Type B pancreatic cell (in vitro differentiated cells): Measurements from ENCODE around the gene ST7. TPM values are rescaled to one million over a fixed set of nuclear protein-coding genes. Genes with fewer than 3 reads are reported as not detected.

Source experiments
- DNase-seq: peaks from one replicate; pipeline ENCODE4 v3.0.0; 2021; ENCODE audit warnings: mixed read lengths; ENCODE audit not compliant: unreplicated experiment; ENCODE audit errors: extremely low spot score
- H3K27ac Mint-ChIP-seq: 2 replicates; pipeline ENCODE4 v1.8.0; 2021; ENCODE audit warnings: mild to moderate bottlenecking, mixed read lengths
- H3K27me3 Mint-ChIP-seq: 2 replicates; pipeline ENCODE4 v1.8.0; 2021; ENCODE audit warnings: mixed read lengths
- H3K36me3 Mint-ChIP-seq: 2 replicates; pipeline ENCODE4 v1.8.0; 2021; ENCODE audit warnings: mixed read lengths
- H3K4me1 Mint-ChIP-seq: one replicate; pipeline ENCODE4 v1.8.0; 2021; ENCODE audit warnings: mixed read lengths; ENCODE audit not compliant: unreplicated experiment
- H3K4me3 Mint-ChIP-seq: 2 replicates; pipeline ENCODE4 v1.8.0; 2021; ENCODE audit warnings: mild to moderate bottlenecking, mixed read lengths
- H3K9me3 Mint-ChIP-seq: 2 replicates; pipeline ENCODE4 v1.8.0; 2021; ENCODE audit warnings: mixed read lengths
- total RNA-seq: library from RNA; stranded (reverse); gene quantifications from 2 replicates; pipeline ENCODE4 v1.2.1, GENCODE V29; 2021; ENCODE audit warnings: low replicate concordance
- TF ChIP-seq, protein P1 (sequence below): fragments of 200-600 bp; sonication (generic); conservative IDR thresholded peaks from 2 replicates; pipeline ENCODE4 v1.5.0; 2021; ENCODE audit warnings: antibody characterized with exemption, mild to moderate bottlenecking

Gene ST7
- total RNA-seq, 1 donor from 2014 or later = 25.0 TPM

DNA sequence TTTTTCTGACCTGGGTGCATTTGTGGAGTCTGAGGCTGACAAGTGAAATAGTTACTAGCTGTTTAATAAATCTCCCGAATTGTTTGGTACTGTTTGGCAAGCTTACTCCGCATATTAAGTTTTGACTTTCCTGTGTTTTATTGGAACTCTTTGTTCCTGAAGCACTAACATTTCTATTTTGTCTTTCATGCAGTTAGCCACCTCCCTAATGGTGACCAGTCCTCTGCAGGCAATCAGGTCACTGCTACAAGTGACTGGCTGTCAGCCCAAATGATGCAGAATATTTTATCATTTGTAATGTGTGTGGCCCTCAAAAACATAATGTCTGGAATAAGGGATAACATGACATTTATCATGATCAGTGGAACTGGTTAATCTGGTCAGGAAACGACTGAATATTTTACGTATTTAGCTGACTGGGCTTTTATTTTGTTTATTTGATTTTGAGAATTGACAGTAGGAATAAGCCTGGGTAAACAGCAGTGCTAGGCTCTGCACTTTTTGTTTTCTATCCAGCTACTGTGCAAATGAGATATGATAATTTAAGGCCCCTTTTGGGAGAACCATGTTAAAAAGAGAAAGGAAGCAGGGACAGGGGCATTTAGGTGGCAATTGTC lies 82.9 kb downstream of the ST7 start:
- peak overlapping the region; percentile 3 for H3K27ac Mint-ChIP-seq
- peaks cover 12% of the 10 kb centered on the region for H3K4me1 Mint-ChIP-seq
- no peaks in the 10 kb centered on the region for H3K27me3 Mint-ChIP-seq
- TF ChIP-seq, protein P1, sequence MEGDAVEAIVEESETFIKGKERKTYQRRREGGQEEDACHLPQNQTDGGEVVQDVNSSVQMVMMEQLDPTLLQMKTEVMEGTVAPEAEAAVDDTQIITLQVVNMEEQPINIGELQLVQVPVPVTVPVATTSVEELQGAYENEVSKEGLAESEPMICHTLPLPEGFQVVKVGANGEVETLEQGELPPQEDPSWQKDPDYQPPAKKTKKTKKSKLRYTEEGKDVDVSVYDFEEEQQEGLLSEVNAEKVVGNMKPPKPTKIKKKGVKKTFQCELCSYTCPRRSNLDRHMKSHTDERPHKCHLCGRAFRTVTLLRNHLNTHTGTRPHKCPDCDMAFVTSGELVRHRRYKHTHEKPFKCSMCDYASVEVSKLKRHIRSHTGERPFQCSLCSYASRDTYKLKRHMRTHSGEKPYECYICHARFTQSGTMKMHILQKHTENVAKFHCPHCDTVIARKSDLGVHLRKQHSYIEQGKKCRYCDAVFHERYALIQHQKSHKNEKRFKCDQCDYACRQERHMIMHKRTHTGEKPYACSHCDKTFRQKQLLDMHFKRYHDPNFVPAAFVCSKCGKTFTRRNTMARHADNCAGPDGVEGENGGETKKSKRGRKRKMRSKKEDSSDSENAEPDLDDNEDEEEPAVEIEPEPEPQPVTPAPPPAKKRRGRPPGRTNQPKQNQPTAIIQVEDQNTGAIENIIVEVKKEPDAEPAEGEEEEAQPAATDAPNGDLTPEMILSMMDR = no peak
- H3K4me3 Mint-ChIP-seq = peak overlapping the region; percentile 30
- H3K9me3 Mint-ChIP-seq = no peaks in the 10 kb centered on the region
- no peaks in the 10 kb centered on the region for H3K36me3 Mint-ChIP-seq
- DNase-seq = no peak

DNA sequence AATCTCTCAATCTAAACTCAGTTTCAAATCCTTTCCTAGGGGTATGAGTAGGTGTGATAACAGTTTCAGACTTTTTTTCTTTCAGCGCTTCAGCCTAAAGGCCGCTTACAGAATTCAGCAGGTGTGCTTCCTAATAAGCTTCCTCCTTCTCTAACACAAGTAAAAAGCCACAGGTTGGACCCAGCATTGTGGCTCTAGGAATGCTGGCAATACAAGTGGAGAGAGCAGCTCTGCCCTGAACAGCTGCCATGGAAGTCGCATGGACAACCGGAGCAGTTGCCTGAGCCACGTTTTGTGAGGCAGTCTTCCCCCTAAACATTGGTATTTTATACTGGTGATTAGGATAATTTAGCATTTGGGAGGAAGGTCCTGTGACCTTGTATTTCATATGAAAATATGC lies 83.5 kb downstream of the ST7 start:
- DNase-seq = no peak
- no peak overlapping the region for H3K4me3 Mint-ChIP-seq
- no peaks in the 10 kb centered on the region for H3K27me3 Mint-ChIP-seq
- no peaks in the 10 kb centered on the region for H3K36me3 Mint-ChIP-seq
- peaks cover 12% of the 10 kb centered on the region for H3K4me1 Mint-ChIP-seq
- H3K27ac Mint-ChIP-seq = no peak overlapping the region
- TF ChIP-seq, protein P1 = no peak
- H3K9me3 Mint-ChIP-seq = no peaks in the 10 kb centered on the region

DNA sequence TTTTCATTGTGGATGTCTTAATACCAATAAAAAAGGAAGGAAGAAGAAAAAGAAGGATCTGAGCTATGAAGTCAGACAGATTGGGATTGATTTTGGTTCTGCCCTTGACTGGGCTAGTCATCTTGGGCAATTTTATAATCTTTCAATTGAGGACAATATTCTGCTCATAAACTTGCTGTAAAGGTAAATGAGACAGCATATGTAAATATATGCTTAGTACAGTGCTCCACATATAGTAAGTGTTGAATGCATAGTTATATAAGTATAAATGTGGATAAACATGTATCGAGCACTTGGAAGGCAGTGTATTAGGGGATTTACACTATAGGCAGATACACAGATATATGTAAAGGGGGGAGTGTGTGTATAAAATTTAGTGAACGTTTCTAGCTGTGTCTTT lies 85.1 kb downstream of the ST7 start:
- no peaks in the 10 kb centered on the region for H3K27me3 Mint-ChIP-seq
- H3K36me3 Mint-ChIP-seq = no peaks in the 10 kb centered on the region
- TF ChIP-seq, protein P1 = no peak
- no peaks in the 10 kb centered on the region for H3K9me3 Mint-ChIP-seq
- H3K4me3 Mint-ChIP-seq = no peak overlapping the region
- H3K27ac Mint-ChIP-seq = no peak overlapping the region
- DNase-seq = no peak
- H3K4me1 Mint-ChIP-seq = peaks cover 12% of the 10 kb centered on the region

- TF ChIP-seq, protein P1 = no peak
- peaks cover 6% of the 10 kb centered on the region for H3K4me1 Mint-ChIP-seq
- no peak overlapping the region for H3K27ac Mint-ChIP-seq
- no peaks in the 10 kb centered on the region for H3K27me3 Mint-ChIP-seq
- H3K4me3 Mint-ChIP-seq = no peak overlapping the region
- no peak for DNase-seq
- H3K9me3 Mint-ChIP-seq = no peaks in the 10 kb centered on the region
- no peaks in the 10 kb centered on the region for H3K36me3 Mint-ChIP-seq
These were observed 87.7 kb downstream of the ST7 start for GRCh38 chr7:117041007-117041406.

DNA sequence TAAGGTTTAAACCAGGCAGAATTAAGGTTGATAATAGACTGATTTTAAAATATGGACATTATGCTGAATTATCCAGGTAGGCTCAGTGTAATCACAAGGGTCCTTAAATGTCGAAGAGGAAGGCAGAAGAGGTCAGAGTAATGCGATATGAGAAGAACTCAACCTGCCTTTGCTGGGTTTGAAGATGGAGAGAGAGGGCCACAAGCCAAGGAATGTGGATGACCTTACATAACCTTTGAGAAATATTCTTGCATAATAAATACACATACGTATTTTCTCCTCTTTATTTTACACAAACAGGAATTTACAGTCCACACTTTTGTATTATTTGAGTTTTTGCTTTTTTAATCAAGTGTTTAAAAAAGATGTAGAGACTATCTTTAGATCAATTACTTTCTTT lies 88.5 kb downstream of the ST7 start:
- Mint-ChIP-seq H3K27me3 (no peaks in the 10 kb centered on the region), H3K9me3 (no peaks in the 10 kb centered on the region), H3K36me3 (no peaks in the 10 kb centered on the region), H3K4me1 (peaks cover 3% of the 10 kb centered on the region), H3K4me3 (no peak overlapping the region), H3K27ac (no peak overlapping the region)
- TF ChIP-seq, protein P1 = no peak
- no peak for DNase-seq
